Stimulated activated naive CD8-positive, alpha-beta T cell treated with anti-CD3 and anti-CD28 coated beads, Interleukin-15, Interleukin-2, amounts not matched to agents 100 U/mL and 50 U/mL, for 24 hours (primary cell): Measurements from ENCODE around the gene CDKN1B.

Experiments
- ATAC-seq: fragments of 150-1000 bp; cut with Tn5 transposase; one replicate; pipeline ENCODE4 v1.10.0; 2021
- DNase-seq: peaks from one replicate; pipeline ENCODE4 v3.0.0; 2021

The CDKN1B gene

DNA sequence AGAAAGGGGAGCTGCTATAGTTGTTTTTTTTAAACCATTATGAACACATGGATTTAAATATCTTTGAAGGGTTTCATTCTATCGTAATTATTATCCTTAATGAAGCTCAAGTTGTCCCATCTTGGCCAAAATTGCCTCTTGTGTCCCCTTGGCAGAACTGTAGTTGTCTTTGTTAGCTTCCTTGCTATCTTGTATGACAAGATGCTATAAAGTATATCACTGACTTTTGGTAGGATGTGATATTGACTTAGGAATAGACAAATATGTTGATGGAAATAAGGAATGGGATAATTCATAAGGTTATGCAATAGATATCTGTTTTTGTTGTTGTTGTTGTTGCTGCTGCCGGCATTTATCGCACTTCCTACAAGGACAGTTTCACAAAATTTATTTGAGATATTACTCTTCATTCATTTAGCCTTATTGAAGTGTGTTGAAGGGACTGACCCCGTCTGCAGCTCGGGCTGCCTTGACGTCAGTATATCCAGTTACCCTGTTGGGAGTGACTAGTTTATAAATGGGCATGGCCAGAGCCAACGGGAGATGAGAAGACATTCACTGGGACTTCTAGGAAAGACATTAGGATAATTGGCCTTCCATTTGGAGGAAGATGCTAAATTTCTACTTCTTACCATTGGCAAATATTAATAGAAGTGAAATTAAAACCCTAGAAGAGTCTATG, 42.2 kb downstream of the CDKN1B start:
- DNase-seq (no peak), ATAC-seq (no peak)

DNA sequence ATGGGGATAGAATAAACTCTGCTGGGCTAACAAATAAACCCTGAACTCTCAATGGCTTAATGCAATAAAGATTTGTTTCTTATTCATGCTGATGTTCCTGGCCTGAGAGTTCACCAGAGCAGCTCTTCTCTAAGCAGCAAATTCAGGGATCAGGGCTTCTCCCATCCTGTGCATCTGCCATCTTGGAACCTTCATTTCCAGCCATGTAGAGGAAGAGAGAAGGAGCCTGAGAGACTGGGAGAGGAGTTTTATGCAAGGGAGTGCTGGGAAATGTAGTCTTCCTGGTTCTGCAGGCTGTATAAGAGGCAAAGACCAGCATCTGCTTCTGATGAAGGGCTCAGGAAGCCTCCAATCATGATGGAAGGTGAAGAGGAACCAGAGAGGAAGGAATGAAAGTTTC, 47.7 kb downstream of the CDKN1B start:
- DNase-seq (no peak), ATAC-seq (no peak)

DNA sequence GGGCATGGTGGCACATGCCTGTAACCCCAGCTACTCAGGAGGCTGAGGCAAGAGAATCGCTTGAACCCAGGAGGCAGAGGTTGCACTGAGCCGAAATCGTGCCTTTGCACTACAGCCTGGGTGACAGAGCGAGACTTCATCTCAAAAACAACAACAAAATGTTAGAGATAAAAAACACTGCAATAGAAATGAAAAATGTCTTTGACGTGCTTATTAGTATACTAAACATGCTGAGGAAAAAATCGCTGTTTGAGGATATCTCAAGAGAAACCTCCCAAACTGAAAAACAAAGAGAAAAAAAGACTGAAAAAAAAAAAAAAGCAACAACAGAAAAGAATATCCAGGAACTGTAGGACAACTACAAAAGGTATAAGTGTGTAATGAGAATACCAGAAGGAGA, 53.1 kb downstream of the CDKN1B start:
- ATAC-seq (no peak), DNase-seq (no peak)
